Liver (tissue), 9 donors: Measurements from ENCODE around the gene KLHDC7B. TPM values are rescaled to one million over a fixed set of nuclear protein-coding genes. Genes with fewer than 3 reads are reported as not detected.

Experiments
- DNase-seq: peaks from one replicate; pipeline ENCODE4 v3.0.0-alpha.2; 2017; ENCODE audit warnings: low spot score
- H3K27ac ChIP-seq, 2 donors: one replicate each; pipeline ENCODE4 v1.7.0; 2013; ENCODE audit warnings: inconsistent platforms in 2 of 2, low read length in 2 of 2, control low read depth in 1 of 2, low read depth in 1 of 2, mild to moderate bottlenecking in 1 of 2
- H3K27me3 ChIP-seq, 4 donors: one replicate each; pipeline versions ENCODE4 v1.6.1 to v1.7.0; 2013; ENCODE audit warnings: low read length in 3 of 4, inconsistent platforms in 1 of 4, mild to moderate bottlenecking in 1 of 4, moderate library complexity in 1 of 4; ENCODE audit not compliant: control insufficient read depth in 4 of 4, insufficient read depth in 4 of 4
- H3K36me3 ChIP-seq, 4 donors: one replicate each; pipeline versions ENCODE4 v1.6.1 to v1.7.0; 2013; ENCODE audit warnings: low read length in 3 of 4, mild to moderate bottlenecking in 3 of 4, low read depth in 1 of 4, moderate library complexity in 1 of 4; ENCODE audit not compliant: control insufficient read depth in 4 of 4, insufficient read depth in 3 of 4
- H3K4me1 ChIP-seq, 4 donors: one replicate each; pipeline versions ENCODE4 v1.6.1 to v1.7.0; 2013; ENCODE audit warnings: low read length in 3 of 4, mild to moderate bottlenecking in 3 of 4, moderate library complexity in 1 of 4; ENCODE audit not compliant: control insufficient read depth in 4 of 4, insufficient read depth in 4 of 4
- H3K4me3 ChIP-seq, 3 donors: one replicate each; pipeline versions ENCODE4 v1.6.1 to v1.7.0; 2013; ENCODE audit warnings: low read length in 3 of 3, control low read depth in 1 of 3, low read depth in 1 of 3, mild to moderate bottlenecking in 1 of 3
- H3K9ac ChIP-seq, 2 donors: one replicate each; pipeline ENCODE4 v1.7.0; 2013; ENCODE audit warnings: low read length in 2 of 2, mild to moderate bottlenecking in 2 of 2, moderate library complexity in 2 of 2, control low read depth in 1 of 2, low read depth in 1 of 2
- H3K9me3 ChIP-seq, 4 donors: one replicate each; pipeline versions ENCODE4 v1.6.1 to v1.7.0; 2013; ENCODE audit warnings: low read length in 3 of 4; ENCODE audit not compliant: control insufficient read depth in 4 of 4
- EGR1 ChIP-seq, 2 donors: IDR thresholded peaks; 2 replicates each; pipeline ENCODE4 v1.6.1; 2016 to 2018; ENCODE audit warnings: antibody characterized with exemption in 2 of 2, low read depth in 2 of 2
- FOXA1 ChIP-seq: IDR thresholded peaks from 2 replicates; pipeline ENCODE4 v1.6.1; 2016; ENCODE audit warnings: antibody characterized with exemption
- FOXA2 ChIP-seq: IDR thresholded peaks from 2 replicates; pipeline ENCODE4 v1.6.1; 2016; ENCODE audit warnings: antibody characterized with exemption
- GABPA ChIP-seq, 2 donors: IDR thresholded peaks in 1 of 2; conservative IDR thresholded peaks in 1 of 2; 2 replicates each; pipeline ENCODE4 v1.6.1; 2016; ENCODE audit warnings: antibody characterized with exemption in 2 of 2, mild to moderate bottlenecking in 1 of 2, moderate library complexity in 1 of 2
- HNF4A ChIP-seq, 2 donors: conservative IDR thresholded peaks; 2 replicates each; pipeline ENCODE4 v1.6.1; 2016; ENCODE audit warnings: antibody characterized with exemption in 2 of 2, mild to moderate bottlenecking in 2 of 2
- HNF4G ChIP-seq: IDR thresholded peaks from 2 replicates; pipeline ENCODE4 v1.6.1; 2016; ENCODE audit warnings: antibody characterized with exemption
- JUND ChIP-seq, 2 donors: IDR thresholded peaks; 2 replicates each; pipeline ENCODE4 v1.6.1; 2016; ENCODE audit warnings: antibody characterized with exemption in 2 of 2
- NR2F2 ChIP-seq: IDR thresholded peaks from 2 replicates; pipeline ENCODE4 v1.6.1; 2016; ENCODE audit warnings: antibody characterized with exemption
- RAD21 ChIP-seq, 2 donors: IDR thresholded peaks; 2 replicates each; pipeline ENCODE4 v1.6.1; 2016; ENCODE audit warnings: antibody characterized with exemption in 2 of 2, mild to moderate bottlenecking in 2 of 2
- RXRA ChIP-seq, 2 donors: IDR thresholded peaks; 2 replicates each; pipeline ENCODE4 v1.6.1; 2017 to 2018; ENCODE audit warnings: antibody characterized with exemption in 2 of 2, mild to moderate bottlenecking in 1 of 2
- SP1 ChIP-seq: IDR thresholded peaks from 2 replicates; pipeline ENCODE4 v1.6.1; 2018; ENCODE audit warnings: antibody characterized with exemption, mild to moderate bottlenecking
- TAF1 ChIP-seq: conservative IDR thresholded peaks from 2 replicates; pipeline ENCODE4 v1.6.1; 2016; ENCODE audit warnings: antibody characterized with exemption, mild to moderate bottlenecking
- YY1 ChIP-seq: IDR thresholded peaks from 2 replicates; pipeline ENCODE4 v1.6.1; 2016; ENCODE audit warnings: antibody characterized with exemption, mild to moderate bottlenecking
- WGBS: extraction: QIAGEN DNeasy Blood & Tissue Kit; methylation state at CpG from one replicate; pipeline ENCODE4 v1.1.7; 2013; 5-methylcytosine and 5-hydroxymethylcytosine counted together
- polyA plus RNA-seq, 2 donors: library from polyadenylated mRNA; stranded (reverse) in 1 of 2; unstranded in 1 of 2; fragments of 200-250 nt in 1 of 2; fragments of >200 nt in 1 of 2; fragmentation: Nextera tagmentation in 1 of 2; extraction: Ambion mirVana in 1 of 2; gene quantifications; one replicate each; pipeline versions ENCODE4 v1.2.1 to v1.2.3, GENCODE V29; 2013 to 2015
- total RNA-seq, 2 donors: library from RNA; depleted of rRNA; stranded (reverse); fragments of >200 nt; gene quantifications; one replicate each; pipeline ENCODE4 v1.2.3, GENCODE V29; 2014
- TF ChIP-seq, protein P1 (sequence below): IDR thresholded peaks from 2 replicates; pipeline ENCODE4 v1.6.1; 2016; ENCODE audit warnings: antibody characterized with exemption, mild to moderate bottlenecking
- TF ChIP-seq, protein P2 (sequence below): fragments of 150-350 bp; IDR thresholded peaks from 2 replicates; pipeline ENCODE4 v1.5.1; 2017; ENCODE audit warnings: improper control_type of control experiment, low read depth, low read length; ENCODE audit not compliant: missing input control
- TF ChIP-seq, protein P3 (sequence below): IDR thresholded peaks from 2 replicates; pipeline ENCODE4 v1.6.1; 2016; ENCODE audit warnings: antibody characterized with exemption
- TF ChIP-seq, protein P4 (sequence below): IDR thresholded peaks from 2 replicates; pipeline ENCODE4 v1.6.1; 2016; ENCODE audit warnings: antibody characterized with exemption
- TF ChIP-seq, protein P5 (sequence below): IDR thresholded peaks from 2 replicates; pipeline ENCODE4 v1.6.1; 2016; ENCODE audit warnings: antibody characterized with exemption
- donor health status: healthy.
- donor health status: healthy.
- donor health status: healthy.
- donor health status: healthy.
- donor health status: healthy.

The KLHDC7B gene
- total and polyA plus RNA-seq, 4 donors, result 0.08 to 0.16 (median 0.08) TPM; not detected in 1

DNA sequence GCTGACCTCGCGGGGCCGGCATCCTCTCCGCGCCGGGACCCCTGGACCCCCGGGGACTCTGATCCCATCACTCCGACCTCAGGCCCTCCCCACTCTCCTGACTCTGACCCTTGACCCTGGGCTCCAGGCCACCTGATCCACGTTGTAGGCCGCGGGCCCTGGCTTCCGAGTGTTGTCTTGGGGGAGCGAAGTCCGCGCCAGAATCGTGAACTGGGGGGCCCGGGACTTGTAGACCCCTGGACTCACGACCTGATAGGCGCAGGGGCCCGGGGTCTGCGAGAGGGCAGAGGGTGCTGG lies 15.2 kb upstream of the KLHDC7B start:
- Histone ChIP-seq H3K27ac (peak overlapping the region; percentile 92 to 98), H3K9me3 (no peaks in the 10 kb centered on the region), H3K4me3 (peak overlapping the region; percentile 58 to 93 (median 90)), H3K27me3 (no peaks in the 10 kb centered on the region), H3K36me3 (no peaks in the 10 kb centered on the region), H3K4me1 (peaks cover 4 to 41% (median 23%) of the 10 kb centered on the region in 4 donors), H3K9ac (peak overlapping the region; percentile 71)
- WGBS, result under 1% methylated on average over 21 of the region's 21 CpGs
- TF ChIP-seq JUND (IDR thresholded peaks at IDR 0.05) (no peak), RXRA (IDR thresholded peaks at IDR 0.05) (peak; percentile 55 to 76), FOXA2 (no peak), HNF4A (conservative IDR thresholded peaks at IDR 0.05) (peak in 1 of 2 donors; percentile 81), FOXA1 (no peak), NR2F2 (peak; percentile 86), EGR1 (IDR thresholded peaks at IDR 0.05; ENCODE audit: low read depth in 2 of 2) (peak in 1 of 2 donors; percentile 3), TAF1 (no peak), SP1 (peak; percentile 75), YY1 (no peak), HNF4G (peak; percentile 59), RAD21 (IDR thresholded peaks at IDR 0.05) (no peak), GABPA (IDR thresholded peaks at IDR 0.05 in 1 of 2, conservative IDR thresholded peaks at IDR 0.05 in 1 of 2) (no peak)
- TF ChIP-seq, protein P1, sequence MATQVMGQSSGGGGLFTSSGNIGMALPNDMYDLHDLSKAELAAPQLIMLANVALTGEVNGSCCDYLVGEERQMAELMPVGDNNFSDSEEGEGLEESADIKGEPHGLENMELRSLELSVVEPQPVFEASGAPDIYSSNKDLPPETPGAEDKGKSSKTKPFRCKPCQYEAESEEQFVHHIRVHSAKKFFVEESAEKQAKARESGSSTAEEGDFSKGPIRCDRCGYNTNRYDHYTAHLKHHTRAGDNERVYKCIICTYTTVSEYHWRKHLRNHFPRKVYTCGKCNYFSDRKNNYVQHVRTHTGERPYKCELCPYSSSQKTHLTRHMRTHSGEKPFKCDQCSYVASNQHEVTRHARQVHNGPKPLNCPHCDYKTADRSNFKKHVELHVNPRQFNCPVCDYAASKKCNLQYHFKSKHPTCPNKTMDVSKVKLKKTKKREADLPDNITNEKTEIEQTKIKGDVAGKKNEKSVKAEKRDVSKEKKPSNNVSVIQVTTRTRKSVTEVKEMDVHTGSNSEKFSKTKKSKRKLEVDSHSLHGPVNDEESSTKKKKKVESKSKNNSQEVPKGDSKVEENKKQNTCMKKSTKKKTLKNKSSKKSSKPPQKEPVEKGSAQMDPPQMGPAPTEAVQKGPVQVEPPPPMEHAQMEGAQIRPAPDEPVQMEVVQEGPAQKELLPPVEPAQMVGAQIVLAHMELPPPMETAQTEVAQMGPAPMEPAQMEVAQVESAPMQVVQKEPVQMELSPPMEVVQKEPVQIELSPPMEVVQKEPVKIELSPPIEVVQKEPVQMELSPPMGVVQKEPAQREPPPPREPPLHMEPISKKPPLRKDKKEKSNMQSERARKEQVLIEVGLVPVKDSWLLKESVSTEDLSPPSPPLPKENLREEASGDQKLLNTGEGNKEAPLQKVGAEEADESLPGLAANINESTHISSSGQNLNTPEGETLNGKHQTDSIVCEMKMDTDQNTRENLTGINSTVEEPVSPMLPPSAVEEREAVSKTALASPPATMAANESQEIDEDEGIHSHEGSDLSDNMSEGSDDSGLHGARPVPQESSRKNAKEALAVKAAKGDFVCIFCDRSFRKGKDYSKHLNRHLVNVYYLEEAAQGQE, result no peak
- TF ChIP-seq, protein P2, sequence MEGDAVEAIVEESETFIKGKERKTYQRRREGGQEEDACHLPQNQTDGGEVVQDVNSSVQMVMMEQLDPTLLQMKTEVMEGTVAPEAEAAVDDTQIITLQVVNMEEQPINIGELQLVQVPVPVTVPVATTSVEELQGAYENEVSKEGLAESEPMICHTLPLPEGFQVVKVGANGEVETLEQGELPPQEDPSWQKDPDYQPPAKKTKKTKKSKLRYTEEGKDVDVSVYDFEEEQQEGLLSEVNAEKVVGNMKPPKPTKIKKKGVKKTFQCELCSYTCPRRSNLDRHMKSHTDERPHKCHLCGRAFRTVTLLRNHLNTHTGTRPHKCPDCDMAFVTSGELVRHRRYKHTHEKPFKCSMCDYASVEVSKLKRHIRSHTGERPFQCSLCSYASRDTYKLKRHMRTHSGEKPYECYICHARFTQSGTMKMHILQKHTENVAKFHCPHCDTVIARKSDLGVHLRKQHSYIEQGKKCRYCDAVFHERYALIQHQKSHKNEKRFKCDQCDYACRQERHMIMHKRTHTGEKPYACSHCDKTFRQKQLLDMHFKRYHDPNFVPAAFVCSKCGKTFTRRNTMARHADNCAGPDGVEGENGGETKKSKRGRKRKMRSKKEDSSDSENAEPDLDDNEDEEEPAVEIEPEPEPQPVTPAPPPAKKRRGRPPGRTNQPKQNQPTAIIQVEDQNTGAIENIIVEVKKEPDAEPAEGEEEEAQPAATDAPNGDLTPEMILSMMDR, result no peak
- TF ChIP-seq, protein P3, sequence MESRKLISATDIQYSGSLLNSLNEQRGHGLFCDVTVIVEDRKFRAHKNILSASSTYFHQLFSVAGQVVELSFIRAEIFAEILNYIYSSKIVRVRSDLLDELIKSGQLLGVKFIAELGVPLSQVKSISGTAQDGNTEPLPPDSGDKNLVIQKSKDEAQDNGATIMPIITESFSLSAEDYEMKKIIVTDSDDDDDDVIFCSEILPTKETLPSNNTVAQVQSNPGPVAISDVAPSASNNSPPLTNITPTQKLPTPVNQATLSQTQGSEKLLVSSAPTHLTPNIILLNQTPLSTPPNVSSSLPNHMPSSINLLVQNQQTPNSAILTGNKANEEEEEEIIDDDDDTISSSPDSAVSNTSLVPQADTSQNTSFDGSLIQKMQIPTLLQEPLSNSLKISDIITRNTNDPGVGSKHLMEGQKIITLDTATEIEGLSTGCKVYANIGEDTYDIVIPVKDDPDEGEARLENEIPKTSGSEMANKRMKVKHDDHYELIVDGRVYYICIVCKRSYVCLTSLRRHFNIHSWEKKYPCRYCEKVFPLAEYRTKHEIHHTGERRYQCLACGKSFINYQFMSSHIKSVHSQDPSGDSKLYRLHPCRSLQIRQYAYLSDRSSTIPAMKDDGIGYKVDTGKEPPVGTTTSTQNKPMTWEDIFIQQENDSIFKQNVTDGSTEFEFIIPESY, result no peak
- TF ChIP-seq, protein P4, sequence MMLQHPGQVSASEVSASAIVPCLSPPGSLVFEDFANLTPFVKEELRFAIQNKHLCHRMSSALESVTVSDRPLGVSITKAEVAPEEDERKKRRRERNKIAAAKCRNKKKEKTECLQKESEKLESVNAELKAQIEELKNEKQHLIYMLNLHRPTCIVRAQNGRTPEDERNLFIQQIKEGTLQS, result no peak
- TF ChIP-seq, protein P5, sequence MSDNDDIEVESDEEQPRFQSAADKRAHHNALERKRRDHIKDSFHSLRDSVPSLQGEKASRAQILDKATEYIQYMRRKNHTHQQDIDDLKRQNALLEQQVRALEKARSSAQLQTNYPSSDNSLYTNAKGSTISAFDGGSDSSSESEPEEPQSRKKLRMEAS, result peak; percentile 10
- DNase-seq, result no peak
